Adipocyte (in vitro differentiated cells): ENCODE results near the gene BTC.
"Not testable (repeated sequence)": the region's sequence is repeated elsewhere in the genome, so short reads cannot be mapped to it uniquely, and the experiment has no call there.

Experiments
- DNase-seq: peaks from one replicate; pipeline ENCODE4 v3.0.0-alpha.2; 2015; ENCODE audit warnings: low read depth
- H3K27me3 ChIP-seq: replicated peaks from 2 replicates; pipeline ENCODE4 v1.7.0; 2013; ENCODE audit warnings: mild to moderate bottlenecking, low read length, moderate library complexity; ENCODE audit not compliant: control insufficient read depth, insufficient read depth
- H3K36me3 ChIP-seq: 2 replicates; pipeline ENCODE4 v1.7.0; 2013; ENCODE audit warnings: low read length, mild to moderate bottlenecking, moderate library complexity; ENCODE audit not compliant: control insufficient read depth, insufficient read depth, severe bottlenecking
- H3K4me1 ChIP-seq: 2 replicates; pipeline ENCODE4 v1.7.0; 2013; ENCODE audit warnings: mild to moderate bottlenecking, low read length, moderate library complexity; ENCODE audit not compliant: control insufficient read depth, insufficient read depth
- H3K4me3 ChIP-seq: 2 replicates; pipeline ENCODE4 v1.7.0; 2013; ENCODE audit warnings: mild to moderate bottlenecking, low read length, moderate library complexity
- H3K9ac ChIP-seq: 2 replicates; pipeline ENCODE4 v1.7.0; 2013; ENCODE audit warnings: mild to moderate bottlenecking, low read length, moderate library complexity
- H3K9me3 ChIP-seq: 2 replicates; pipeline ENCODE4 v1.7.0; 2013; ENCODE audit warnings: mild to moderate bottlenecking, low read length, moderate library complexity; ENCODE audit not compliant: control insufficient read depth

Gene BTC

GRCh38 chr4:74794382-74795010 is at the start of gene BTC:
Gene BTC (minus strand): TSS chr4:74794523. CDS start chr4:74794325, 198 bp downstream.
- peak within 1 kb of the TSS; percentile 87 for H3K4me3 ChIP-seq
- H3K4me1 ChIP-seq: peaks cover 3% of the 10 kb centered on the region
- no peaks in the 10 kb centered on the region for H3K36me3 ChIP-seq
- DNase-seq: peak; percentile 54
- peak within 1 kb of the TSS; percentile 84 for H3K9ac ChIP-seq
- H3K27me3 ChIP-seq: peaks cover 45% of the 10 kb centered on the region
- no peaks in the 10 kb centered on the region for H3K9me3 ChIP-seq

- Histone ChIP-seq H3K27me3 (peaks cover 4% of the 10 kb centered on the region), H3K36me3 (no peaks in the 10 kb centered on the region), H3K9me3 (no peaks in the 10 kb centered on the region), H3K9ac (no peak overlapping the region), H3K4me1 (peaks cover 10% of the 10 kb centered on the region), H3K4me3 (no peak overlapping the region)
- no peak for DNase-seq
Observed at GRCh38 chr4:74840936-74841509, 46.7 kb upstream of the BTC start.

GRCh38 chr4:74838746-74839370 is 44.5 kb upstream of the BTC start:
- Histone ChIP-seq H3K9ac (no peak overlapping the region), H3K27me3 (no peaks in the 10 kb centered on the region), H3K36me3 (no peaks in the 10 kb centered on the region), H3K9me3 (no peaks in the 10 kb centered on the region), H3K4me1 (peaks cover 10% of the 10 kb centered on the region), H3K4me3 (no peak overlapping the region)
- peak; percentile 56 for DNase-seq

GRCh38 chr4:74830928-74831327 is 36.6 kb upstream of the BTC start:
- H3K9me3 ChIP-seq: peaks cover 3% of the 10 kb centered on the region
- no peaks in the 10 kb centered on the region for H3K36me3 ChIP-seq
- no peak for DNase-seq
- H3K4me1 ChIP-seq: peaks cover 16% of the 10 kb centered on the region
- H3K27me3 ChIP-seq: no peaks in the 10 kb centered on the region
- no peak overlapping the region for H3K9ac ChIP-seq
- H3K4me3 ChIP-seq: no peak overlapping the region

GRCh38 chr4:74823194-74823593 is 28.9 kb upstream of the BTC start:
- Histone ChIP-seq H3K9me3 (no peaks in the 10 kb centered on the region), H3K4me3 (no peak overlapping the region), H3K36me3 (no peaks in the 10 kb centered on the region), H3K9ac (no peak overlapping the region), H3K4me1 (peaks cover 35% of the 10 kb centered on the region), H3K27me3 (no peaks in the 10 kb centered on the region)
- DNase-seq: no peak

GRCh38 chr4:74822603-74823002 is 28.3 kb upstream of the BTC start:
- peaks cover 39% of the 10 kb centered on the region for H3K4me1 ChIP-seq
- no peak overlapping the region for H3K4me3 ChIP-seq
- no peaks in the 10 kb centered on the region for H3K27me3 ChIP-seq
- H3K9me3 ChIP-seq: no peaks in the 10 kb centered on the region
- DNase-seq: no peak
- H3K9ac ChIP-seq: no peak overlapping the region
- H3K36me3 ChIP-seq: no peaks in the 10 kb centered on the region

- DNase-seq: no peak
- Histone ChIP-seq H3K27me3 (no peaks in the 10 kb centered on the region), H3K4me1 (peaks cover 34% of the 10 kb centered on the region), H3K36me3 (no peaks in the 10 kb centered on the region), H3K9me3 (no peaks in the 10 kb centered on the region), H3K9ac (no peak overlapping the region), H3K4me3 (no peak overlapping the region)
Observed at GRCh38 chr4:74821541-74821940, 27.2 kb upstream of the BTC start.

- peaks cover 17% of the 10 kb centered on the region for H3K27me3 ChIP-seq
- DNase-seq: no peak
- H3K4me1 ChIP-seq: peaks cover 12% of the 10 kb centered on the region
- no peak overlapping the region for H3K4me3 ChIP-seq
- no peaks in the 10 kb centered on the region for H3K36me3 ChIP-seq
- H3K9ac ChIP-seq: no peak overlapping the region
- no peaks in the 10 kb centered on the region for H3K9me3 ChIP-seq
Observed at GRCh38 chr4:74814052-74814451, 19.7 kb upstream of the BTC start.

GRCh38 chr4:74812056-74812455 is 17.7 kb upstream of the BTC start:
- H3K36me3 ChIP-seq, DNase-seq, H3K4me3 ChIP-seq, H3K9me3 ChIP-seq, H3K4me1 ChIP-seq, H3K9ac ChIP-seq: not testable (repeated sequence)
- peaks cover 17% of the 10 kb centered on the region for H3K27me3 ChIP-seq

- Histone ChIP-seq H3K4me1 (peaks cover 6% of the 10 kb centered on the region), H3K36me3 (no peaks in the 10 kb centered on the region), H3K4me3 (no peak overlapping the region), H3K27me3 (peaks cover 3% of the 10 kb centered on the region), H3K9me3 (no peaks in the 10 kb centered on the region), H3K9ac (no peak overlapping the region)
- DNase-seq: peak; percentile 11
Observed at GRCh38 chr4:74805601-74806000, 11.3 kb upstream of the BTC start.

- Histone ChIP-seq H3K9me3 (no peaks in the 10 kb centered on the region), H3K36me3 (no peaks in the 10 kb centered on the region)
Observed at GRCh38 chr4:74800310-74800709, 6.0 kb upstream of the BTC start.

More at GRCh38 chr4:74800310-74800709, 6.0 kb upstream of the BTC start:
- no peak for DNase-seq
- Histone ChIP-seq H3K4me3 (no peak overlapping the region), H3K27me3 (peaks cover 14% of the 10 kb centered on the region), H3K9ac (no peak overlapping the region), H3K4me1 (no peaks in the 10 kb centered on the region)
